Putamen (tissue), 1 donor: ENCODE data around the gene POLRMT.
A peak's percentile ranks its signal among the peaks of the same experiment; 100 is the strongest.
"Not testable (repeated sequence)": the region's sequence is repeated elsewhere in the genome, so short reads cannot be mapped to it uniquely, and the experiment has no call there.

Experiments used
- DNase-seq: peaks from one replicate; pipeline ENCODE4 v3.0.0-alpha.2; 2016; ENCODE audit warnings: low spot score

POLRMT gene

DNA sequence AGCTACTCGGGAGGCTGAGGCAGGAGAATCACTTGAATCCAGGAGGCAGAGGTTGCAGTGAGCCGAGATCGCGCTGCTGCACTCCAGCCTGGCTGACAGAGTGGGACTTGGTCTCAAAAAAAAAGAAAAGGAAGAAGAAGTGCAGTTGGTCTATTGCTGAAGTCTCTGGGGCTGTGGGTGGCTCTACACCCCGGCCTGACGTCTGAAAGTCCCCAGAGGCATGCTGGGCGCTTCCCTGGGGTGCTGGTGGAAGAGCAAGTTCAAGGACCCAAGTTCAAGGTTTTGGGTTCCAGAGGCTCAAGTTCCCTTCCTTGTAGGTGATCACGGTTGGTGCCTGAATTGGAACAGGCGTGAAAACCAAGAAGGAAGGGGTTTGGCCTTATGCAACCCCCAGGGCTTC is 39.8 kb downstream of the POLRMT start:
- DNase-seq, result no peak

DNA sequence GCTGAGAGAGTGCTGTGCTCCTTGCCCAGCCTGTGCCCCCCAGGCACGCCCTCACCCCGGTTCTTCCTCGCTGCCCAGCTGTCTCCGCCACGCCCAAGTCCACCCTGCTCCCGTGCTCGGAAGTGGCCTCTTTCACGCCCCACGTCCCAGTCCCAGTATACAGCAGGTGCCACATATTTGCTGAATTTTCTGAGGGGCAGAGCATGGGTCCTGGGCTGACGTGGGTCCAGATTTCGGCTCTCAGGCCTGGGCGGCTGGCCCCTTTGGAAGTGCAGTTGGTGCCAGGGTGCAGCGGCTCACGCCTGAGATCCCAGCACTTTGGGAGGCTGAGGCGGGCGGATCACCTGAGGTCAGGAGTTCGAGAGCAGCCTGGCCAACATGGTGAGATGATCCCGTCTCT is 40.3 kb downstream of the POLRMT start:
- DNase-seq, result no peak

DNA sequence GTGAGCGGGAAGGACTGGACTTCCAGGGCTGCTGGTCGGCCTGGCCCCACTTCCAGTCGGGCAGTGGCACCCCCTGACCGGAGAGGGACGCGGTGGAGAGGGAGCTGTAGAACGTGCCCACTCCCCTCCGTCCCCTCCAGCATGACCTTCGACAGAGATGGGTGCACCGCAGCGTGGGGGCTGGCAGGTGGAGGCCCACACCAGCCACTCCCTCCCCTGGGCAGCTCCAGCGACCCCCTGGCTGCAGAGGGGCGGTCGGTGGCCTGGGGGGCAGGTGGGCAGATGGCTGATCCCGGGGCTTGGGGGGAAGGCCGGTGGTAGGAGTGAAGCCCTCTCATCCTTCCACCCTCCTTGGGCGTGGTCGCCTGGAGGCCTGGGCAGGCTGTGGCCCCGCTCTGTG is 41.2 kb downstream of the POLRMT start:
- no peak for DNase-seq

DNA sequence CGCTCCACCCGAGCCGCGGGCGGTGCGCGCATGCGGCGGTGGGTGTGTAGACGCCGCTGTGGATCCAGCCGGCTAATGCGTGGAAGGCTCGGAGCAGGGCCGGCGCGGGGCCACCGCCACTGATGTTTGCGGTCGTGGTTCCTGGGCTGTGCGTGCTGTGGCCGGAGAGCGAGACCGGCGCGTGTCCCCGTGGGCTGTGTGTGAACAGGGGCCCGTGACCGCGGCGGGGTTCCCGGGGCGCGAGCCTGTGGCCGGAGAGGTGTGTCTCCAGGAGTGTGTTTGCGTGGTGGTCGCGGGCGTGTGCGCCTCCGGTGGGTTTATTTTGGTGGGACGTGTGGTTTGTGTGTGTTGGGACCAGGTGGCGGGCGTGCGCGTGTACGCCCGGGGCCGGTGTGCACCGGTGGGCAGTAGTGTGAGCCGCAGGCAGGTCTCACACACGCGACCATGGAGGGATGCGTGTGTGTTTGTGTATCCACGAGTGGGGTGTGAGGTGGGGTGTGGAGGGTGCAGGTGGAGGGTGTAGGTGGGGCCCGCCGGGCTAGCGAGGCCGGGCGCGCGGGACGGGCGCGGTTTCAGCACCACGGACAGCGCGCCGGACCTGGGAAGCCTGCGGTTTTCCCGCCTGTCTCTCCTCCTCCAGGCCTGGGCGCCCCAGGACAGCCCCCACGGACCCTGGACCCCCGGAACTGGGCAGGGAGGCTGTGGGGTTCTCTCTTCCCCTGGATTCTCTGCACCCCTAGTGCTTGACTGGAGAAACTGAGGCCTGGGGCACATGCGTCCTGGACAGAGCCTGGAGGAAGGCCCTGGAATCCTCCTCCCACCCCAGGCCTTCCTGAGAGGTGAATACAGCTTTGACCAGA is 42.0 kb downstream of the POLRMT start:
- DNase-seq, result no peak

DNA sequence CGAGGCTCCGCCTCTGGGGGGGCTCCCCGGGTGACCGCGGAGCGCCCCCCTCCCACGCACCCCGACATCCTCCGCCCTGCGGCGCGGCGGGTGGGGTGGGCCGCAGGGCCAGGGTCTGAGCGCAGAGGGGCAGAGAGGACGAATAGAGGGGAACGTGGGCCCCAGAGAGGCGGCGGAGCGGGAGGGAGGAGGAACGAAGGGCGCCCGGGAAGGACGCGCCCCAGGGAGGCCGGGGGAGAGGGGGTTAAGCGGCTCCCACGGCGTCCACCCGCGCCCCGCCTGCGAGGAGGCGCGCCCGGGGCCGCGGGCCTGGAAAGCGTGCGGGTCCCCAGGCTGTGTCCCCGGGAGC is 42.6 kb downstream of the POLRMT start:
- DNase-seq, result no peak

DNA sequence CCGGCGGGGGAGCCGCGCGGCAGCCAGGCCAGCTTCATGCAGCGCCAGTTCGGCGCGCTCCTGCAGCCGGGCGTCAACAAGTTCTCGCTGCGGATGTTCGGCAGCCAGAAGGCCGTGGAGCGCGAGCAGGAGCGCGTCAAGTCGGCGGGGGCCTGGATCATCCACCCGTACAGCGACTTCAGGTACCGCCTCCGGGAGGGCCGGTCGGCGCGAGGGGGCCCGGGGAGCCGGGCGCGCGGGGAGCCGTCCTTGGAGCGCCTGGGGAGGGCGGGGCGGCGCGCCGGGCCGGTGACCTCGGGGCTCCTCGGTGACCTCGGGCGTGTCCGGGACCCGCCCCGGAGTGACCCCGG is 43.0 kb downstream of the POLRMT start:
- DNase-seq, result no peak

DNA sequence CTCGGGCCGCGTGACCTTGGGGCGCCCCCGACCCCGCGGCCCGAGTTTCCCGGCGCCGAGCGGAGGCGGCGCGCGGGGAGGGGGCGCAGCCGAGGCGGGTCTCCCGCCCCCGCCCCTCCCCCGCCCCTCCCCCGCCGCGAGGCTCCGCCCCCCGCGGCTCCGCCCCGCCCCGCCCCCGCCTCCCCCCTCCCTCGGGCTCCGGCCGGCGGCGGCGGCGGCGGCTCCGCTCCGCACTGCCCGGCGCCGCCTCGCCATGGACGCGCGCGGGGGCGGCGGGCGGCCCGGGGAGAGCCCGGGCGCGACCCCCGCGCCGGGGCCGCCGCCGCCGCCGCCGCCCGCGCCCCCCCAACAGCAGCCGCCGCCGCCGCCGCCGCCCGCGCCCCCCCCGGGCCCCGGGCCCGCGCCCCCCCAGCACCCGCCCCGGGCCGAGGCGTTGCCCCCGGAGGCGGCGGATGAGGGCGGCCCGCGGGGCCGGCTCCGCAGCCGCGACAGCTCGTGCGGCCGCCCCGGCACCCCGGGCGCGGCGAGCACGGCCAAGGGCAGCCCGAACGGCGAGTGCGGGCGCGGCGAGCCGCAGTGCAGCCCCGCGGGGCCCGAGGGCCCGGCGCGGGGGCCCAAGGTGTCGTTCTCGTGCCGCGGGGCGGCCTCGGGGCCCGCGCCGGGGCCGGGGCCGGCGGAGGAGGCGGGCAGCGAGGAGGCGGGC is 43.5 kb downstream of the POLRMT start, which contains the start of gene HCN2:
HCN2 (plus strand) TSS at position 189 of the 703 bp plus-strand sequence; CDS start at position 254, 65 bp downstream.
- no peak for DNase-seq

DNA sequence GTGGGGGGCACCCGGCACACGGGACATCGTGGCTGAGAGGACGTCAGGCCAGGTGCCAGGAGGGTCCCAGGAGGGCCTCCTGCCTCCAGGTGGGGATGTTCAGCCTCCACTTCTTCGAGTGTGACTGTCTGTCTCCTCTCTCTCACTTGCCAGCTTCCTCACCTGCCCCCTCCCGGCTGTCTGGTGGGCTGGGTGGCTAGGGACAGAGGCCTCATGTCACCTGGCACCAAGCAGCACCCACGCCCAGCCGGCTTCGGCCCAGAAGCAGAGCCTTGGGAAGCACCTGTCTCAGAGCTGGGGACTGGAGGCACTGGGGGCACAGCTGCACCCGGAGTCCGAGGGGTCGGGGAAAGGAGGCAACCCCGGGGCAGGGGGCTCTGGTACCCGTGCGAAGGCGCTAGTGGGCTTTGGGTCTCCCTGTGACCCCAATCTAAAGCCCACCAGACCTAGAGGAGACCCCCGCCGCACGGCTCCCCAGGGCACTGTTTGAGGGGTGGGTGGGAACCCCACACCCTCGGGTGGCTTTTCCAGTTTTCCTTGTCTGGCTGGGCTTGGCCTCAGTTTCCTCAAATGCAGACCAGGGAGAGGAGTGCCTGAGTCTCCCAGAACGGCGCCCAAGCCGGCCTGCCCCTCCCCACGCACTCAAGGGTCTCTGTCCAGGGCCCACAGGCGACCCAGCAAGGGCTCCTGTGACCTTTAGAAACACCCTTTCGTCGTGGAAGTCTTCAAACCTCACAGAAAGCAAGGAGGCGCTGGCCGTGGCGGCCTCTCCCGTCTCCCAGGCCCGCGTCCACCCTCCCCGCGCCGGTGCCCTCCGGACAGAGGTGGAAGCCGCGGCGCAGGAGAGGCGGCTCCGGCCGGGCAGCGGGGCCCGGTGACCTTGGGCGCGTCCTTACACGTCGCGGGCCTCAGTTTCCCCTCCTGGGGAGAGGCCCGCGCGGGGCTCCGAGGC is 44.3 kb downstream of the POLRMT start:
- DNase-seq, result no peak

DNA sequence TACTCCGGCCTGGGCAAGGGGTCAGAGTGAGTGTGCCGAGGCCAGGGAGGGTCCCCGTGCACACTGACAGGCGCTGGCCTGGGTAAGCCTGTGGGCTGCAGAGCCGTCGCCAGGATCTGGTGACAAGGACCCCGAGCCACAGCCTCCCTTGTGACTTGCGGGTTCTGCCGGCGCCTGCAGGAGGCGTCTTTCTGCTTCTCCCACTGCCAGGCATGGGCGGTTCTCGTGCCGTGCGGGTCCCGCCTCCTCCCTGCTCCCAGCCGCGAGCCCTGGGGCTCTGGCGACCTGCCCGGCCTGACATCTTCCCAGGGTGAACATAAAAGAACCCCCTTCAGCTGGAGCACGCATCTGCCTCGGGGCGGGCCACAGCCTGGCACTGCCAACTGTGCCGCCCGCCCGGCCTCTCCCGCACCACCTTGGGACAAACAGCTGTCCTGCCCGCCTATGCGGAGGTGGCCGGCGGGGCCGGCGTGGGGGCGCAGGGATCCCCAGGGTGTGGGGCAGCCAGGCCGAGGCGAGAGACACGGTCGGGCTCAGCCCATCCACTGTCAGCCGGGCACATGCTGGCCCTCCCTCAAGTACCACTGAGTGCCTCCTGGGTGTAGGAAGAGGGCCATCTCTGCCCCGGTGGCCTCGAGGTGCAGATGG is 45.1 kb downstream of the POLRMT start:
- peak; percentile 93 for DNase-seq

DNA sequence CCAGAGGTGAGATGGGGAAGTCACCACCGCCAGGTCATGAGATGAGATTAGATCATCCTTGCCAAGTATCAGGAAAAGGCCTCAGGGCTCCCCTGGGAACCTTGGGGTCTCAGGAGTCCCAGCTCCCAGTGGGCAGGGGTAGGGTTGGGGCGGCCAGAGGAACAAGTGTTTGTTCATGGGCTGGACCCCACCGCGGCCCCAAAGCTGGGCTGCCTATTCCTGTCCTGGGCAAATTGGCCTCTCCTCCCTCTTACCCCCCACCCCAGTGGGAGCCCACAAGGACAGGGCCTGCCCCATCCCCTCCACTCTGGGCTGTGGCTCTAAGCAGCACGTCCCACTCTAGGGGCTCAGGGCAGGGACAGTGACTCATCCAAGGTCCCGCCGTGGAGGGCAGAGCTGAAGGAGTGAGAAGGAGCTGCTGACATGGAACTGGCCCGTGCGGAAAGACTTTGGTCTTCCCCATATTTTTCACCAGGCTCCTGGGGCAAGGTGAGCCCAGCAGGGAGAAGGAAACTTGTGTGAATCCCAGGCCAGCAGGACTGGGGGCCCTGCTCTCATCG is 47.7 kb downstream of the POLRMT start:
- DNase-seq, result no peak

DNA sequence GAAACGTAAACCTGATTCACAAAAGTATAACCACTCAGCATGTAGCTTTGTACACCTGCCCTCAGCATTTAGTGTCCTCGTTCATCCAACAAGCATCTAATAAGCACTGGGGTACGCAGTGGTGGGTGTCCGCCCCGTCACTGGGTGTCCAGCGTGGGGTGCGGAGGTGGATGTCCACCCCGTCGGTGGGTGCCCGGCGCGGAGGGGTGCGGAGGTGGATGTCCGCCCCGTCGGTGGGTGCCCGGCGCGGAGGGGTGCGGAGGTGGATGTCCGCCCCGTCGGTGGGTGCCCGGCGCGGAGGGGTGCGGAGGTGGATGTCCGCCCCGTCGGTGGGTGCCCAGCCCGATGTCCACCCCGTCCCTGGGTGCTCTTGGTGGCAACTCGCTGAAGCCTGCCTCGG is 48.2 kb downstream of the POLRMT start:
- DNase-seq, result not testable (repeated sequence)

DNA sequence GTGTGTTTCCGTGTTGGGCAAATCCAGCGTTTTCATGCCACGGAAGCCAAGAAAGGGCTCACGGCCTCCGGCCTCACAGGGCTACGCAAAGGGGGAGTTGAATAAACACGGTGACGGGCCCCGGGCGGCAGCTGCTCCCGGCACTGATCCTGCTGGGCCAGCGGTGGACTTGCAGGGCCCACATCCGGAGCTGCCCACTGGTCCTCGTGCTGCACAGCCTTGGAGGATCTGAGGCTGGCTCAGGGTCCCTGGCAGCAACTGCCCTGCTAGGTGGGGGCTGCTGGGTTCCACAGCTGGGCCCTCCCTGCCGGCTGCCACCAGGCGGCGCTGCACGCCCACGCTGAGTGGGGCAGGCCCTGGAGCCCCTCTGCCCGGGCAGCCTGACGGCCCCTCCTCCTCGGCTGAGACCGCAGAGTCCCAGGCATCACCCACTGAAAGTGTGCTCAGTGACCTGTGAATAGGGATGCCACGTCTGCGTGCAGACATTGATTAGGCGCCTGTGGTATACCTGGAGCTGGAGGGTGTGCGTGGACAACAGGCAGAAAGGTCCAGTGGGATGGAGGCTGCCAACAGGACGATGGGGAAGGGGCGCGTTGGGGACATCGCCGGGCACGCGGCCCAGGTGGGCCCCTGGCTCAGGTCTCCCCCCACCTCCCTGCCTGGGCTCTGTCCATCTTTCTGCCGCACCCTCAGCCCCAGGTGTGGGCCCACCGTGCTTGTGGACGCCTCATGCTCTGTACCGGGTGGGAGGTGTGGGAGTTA is 48.9 kb downstream of the POLRMT start:
- DNase-seq, result no peak

DNA sequence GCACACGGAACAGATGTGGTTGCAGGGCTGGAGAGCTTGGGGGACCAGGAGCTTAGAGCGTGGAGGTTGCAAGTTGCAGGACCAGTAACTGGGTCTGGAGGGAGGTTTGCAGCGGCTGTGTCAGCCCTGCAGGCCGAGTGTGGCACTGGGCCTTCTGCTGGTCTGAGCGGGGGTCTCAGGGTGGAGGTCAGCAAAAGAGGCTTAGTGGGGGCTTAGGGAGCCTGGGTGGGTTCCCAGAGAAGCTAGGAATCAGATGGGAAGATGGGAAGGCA is 49.4 kb downstream of the POLRMT start:
- DNase-seq, result no peak

DNA sequence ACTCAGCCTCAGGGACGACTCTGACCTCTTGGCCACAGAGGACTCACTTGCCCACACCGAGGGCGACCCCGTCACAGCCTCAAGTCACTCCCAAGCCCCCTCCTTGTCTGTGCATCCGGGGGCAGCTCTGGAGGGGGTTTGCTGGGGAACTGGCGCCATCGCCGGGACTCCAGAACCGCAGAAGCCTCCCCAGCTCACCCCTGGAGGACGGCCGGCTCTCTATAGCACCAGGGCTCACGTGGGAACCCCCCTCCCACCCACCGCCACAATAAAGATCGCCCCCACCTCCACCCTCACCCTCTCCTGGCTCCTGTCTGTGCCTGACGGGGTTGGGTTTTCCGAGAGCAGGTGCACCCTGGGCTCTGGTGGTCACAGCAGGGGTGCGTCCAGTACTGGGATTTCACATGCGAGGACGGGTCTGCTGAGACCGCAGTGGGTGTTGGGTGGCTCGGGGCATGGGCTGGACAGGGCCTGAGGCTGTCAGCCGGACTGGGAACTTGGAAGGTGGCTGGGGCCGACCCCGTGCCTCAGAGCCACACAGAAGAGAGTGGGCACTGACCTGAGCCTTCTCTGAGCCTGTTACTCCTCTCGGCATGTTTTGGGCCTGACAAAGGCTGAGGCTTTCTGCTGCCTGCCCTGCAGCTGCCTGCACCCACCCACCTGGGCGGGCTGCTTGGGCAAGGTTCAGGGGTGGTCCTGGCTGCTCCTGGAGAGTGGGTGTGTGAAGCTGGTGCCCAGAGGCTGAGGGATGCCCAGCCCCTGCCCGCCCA is 50.0 kb downstream of the POLRMT start:
- no peak for DNase-seq

DNA sequence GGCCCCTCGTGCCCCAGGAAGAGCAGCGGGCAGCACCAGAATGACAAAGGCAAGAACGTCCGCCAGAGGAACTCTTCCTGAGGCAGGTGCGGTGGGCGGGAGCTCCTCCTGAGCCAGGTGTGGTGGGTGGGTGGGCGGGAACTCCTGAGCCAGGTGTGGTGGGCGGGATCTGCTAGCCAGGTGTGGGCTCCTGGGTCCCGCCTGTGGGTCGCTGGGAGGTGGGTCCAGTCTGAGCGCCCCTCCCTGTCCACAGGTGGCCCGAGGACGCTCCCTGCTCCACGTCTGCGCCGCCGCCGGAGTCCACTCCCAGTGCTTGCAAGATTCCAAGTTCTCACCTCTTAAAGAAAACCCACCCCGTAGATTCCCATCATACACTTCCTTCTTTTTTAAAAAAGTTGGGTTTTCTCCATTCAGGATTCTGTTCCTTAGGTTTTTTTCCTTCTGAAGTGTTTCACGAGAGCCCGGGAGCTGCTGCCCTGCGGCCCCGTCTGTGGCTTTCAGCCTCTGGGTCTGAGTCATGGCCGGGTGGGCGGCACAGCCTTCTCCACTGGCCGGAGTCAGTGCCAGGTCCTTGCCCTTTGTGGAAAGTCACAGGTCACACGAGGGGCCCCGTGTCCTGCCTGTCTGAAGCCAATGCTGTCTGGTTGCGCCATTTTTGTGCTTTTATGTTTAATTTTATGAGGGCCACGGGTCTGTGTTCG is 50.7 kb downstream of the POLRMT start:
- no peak for DNase-seq

DNA sequence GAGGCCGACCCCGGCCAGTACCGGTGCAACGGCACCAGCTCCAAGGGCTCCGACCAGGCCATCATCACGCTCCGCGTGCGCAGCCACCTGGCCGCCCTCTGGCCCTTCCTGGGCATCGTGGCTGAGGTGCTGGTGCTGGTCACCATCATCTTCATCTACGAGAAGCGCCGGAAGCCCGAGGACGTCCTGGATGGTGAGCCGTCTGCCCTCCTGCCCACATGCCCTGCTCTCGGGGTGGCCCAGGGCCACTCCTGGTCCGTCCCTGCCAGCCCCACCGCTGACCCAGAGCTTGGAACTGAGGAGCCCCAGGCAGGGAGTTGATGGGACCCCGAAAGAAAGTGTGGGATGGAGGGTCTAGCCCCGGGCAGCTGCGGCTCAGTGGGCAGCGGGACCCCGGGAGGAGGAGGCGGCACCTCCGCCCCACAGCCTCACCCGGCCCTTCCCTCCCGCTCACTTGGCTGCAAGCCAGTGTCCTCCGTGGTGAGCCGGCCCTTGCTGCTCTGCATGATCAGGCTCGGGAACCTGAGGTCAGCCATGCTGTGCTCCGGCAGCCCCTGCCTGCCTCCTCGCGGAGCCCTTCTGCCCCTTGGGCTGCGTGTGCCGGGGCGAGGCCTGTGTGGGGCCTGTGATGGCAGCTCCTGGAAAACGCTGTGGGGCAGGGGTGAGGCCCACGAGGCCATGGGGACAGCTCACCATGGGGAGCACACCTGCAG is 51.8 kb downstream of the POLRMT start:
- no peak for DNase-seq

DNA sequence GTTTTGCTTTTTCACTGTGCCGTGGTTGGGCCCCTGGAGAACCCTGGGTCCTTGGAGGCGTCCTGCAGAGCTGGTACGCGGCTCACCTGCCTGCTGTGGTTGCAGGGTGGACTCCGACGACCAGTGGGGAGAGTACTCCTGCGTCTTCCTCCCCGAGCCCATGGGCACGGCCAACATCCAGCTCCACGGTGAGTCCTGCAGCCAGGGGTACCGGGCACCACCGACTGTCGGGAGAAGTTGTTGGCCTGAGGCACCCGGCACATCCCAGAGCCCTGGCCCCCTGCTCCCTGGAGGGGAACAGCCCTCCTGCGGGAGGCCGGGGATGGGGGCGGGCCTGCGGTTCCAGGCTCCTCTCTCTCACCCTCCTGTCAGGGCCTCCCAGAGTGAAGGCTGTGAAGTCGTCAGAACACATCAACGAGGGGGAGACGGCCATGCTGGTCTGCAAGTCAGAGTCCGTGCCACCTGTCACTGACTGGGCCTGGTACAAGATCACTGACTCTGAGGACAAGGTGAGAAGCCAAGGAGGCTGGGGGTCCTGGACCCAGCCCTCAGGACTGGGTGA is 53.0 kb downstream of the POLRMT start:
- DNase-seq, result no peak

DNA sequence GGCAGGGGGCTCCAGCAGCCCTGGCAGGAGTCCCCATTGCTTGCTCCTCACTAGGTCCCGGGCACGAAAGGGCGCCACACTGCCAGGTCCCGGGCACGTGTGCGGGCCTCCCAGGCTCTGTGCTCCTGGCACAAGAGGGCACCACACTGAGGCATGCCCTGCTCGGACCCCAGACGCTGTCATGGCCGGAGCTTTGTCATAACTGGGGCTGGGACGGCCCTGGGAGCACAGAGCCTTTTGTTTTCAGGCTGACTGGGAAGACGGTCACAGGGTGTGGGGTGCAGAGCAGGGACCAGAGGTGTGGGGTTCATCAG is 53.5 kb downstream of the POLRMT start:
- DNase-seq, result no peak
